NCI-H1048 (cell line): ENCODE measurements around the gene AQR.
"Not testable (repeated sequence)": the region's sequence is repeated elsewhere in the genome, so short reads cannot be mapped to it uniquely, and the experiment has no call there.

ENCODE experiments used
- DNase-seq: peaks from one replicate; lab custom pipeline; 2025; lab: John Stamatoyannopoulos, UW

AQR gene

DNA sequence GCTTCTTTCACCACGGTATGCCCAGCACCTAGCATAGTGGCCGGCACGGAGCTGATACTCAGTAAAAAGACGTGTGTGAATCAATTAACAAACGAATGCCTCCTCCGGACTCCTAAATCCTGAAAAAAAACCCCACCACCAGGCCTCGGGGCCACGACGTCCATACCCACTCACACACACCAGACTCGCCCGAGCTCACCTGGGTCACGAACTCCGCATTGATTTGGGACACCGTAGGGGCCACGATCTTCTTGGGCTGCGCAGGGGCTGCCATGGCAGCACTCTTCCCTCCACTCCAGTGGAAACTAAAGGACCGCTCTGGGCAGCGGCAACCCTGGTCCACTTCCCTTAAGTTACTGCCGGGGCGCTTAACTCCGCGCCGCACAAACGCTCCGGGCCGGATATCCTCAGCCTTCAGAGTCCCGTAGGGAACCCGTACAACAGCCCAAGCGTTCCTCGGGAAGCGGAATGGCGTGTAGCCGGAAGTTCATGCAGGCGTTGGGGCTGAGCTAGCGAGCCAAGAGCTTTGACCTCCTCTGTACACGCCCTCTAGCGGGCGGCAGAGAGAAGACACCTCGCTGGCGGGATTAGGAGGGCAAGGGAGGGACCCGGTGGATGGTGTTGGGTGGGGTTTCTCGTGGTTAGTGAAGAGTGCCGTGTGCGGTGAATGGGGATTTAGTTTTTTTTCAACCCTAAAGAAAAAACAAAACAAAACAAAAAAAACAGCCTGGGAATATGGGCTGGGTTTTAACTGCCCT, at the start of gene AQR:
AQR (minus strand) TSS at position 403 of the 758 bp plus-strand sequence; CDS start at position 274, 129 bp downstream.
- DNase-seq, result peak; percentile 85

DNA sequence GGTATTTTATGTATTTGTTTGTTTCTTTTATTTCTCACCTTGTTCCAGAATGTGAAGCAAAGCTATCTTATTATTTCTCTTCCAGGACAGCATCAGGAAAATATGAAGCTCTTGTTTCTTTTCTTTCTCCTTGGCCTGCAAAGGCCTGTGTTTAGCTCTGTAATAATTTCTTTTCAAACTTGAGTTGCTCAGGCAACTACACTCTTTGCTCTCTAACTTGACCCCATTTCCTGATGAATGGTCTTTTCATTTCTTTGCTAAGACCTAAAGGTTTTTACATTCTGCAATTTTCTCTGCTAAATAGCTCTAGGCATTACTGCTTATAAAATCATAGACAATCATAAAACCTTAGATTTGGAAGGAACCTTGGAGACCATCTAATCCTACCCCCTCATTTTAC, 44.7 kb upstream of the AQR start:
- no peak for DNase-seq

DNA sequence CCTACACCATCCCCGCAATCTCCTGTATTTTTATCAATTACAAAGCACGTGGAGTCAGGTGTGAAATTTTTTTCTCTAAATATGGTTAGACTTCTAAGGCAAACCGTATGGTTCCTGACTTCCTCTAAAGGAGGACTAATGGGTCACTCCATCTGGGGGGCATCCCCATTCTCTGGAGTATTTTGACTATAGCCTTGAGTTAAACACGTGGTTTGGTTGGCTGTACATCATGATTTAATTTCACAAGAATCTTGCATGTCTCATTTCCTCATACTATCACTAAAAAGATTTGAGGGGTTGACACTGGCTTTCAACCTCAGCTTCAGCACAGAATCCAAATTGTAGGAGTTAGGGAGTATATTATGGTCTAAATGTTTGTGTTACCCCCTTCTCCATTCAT, 43.8 kb upstream of the AQR start:
- no peak for DNase-seq

DNA sequence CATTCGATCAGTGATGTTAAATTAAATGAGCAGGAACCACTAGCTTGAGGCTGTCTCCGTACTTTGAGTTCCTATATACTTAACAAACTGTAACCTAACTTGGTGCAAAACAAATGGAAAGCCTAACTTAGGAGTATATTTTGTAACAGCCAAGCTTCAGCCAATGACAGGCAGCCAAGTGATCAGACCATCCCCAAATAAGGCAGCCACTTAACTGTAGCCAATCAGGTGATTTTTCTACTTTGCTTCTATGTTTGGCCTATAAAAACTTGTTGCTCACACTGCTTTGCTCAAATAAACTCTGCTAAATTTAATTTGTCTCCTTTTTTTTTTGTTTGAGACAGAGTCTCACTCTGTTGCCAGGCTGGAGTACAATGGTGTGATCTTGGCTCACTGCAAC, 37.9 kb upstream of the AQR start:
- DNase-seq, result no peak

DNA sequence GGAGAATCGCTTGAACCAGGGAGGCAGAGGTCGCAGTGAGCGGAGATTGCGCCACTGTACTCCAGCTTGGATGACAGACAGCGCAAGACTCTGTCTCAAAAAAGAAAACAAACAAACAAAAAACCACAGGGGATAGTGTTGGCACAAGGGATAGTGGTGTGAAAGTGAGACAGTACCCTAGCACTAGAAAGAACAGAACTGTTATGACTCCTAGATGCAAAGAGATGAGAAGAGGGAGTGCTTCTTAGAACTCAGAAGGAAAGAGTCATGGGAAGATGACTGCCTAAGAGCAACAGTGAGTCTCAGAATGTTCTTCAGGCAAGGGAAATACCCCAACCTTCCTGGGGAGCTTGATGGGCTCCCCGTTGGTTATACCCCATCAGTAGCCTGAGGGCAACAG, 36.4 kb upstream of the AQR start:
- no peak for DNase-seq

DNA sequence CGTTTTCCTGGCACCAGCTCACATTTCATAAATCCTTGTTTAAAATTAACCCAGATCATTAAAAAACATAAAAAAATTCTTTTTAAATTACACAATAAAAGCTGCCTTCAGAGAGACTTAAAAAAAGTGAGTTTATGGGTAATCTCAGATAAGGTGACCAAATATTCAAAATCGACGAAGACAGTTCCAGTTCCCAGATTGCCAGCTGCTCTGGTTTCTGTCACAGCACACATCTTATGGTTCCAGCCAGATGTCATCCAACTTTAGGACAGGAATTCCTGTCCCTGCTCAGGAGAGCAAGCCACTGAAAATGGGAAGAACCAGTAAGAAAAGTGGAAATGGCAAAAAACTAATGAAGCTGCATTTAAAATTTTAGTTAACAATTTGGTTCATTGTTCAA, 34.4 kb upstream of the AQR start:
- no peak for DNase-seq

DNA sequence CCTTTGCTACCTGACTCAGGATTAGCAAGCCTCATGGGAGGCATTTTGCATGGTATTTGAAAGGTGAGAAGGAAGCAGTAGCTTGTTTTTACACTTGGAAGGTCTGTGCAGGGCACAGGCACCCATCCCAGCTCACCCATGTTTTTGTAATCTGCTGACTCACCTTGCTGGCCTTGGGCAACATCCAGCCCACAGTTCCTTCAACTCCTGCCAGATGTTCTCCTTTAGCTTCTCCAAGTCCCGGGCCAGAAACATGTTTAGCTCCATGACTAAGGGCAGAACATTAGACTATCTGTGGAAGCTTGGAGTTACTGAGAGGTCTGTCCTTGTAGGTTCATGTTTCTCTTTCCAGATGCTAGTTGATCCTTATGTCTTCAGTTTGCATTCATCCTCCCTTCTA, 31.0 kb upstream of the AQR start:
- no peak for DNase-seq

DNA sequence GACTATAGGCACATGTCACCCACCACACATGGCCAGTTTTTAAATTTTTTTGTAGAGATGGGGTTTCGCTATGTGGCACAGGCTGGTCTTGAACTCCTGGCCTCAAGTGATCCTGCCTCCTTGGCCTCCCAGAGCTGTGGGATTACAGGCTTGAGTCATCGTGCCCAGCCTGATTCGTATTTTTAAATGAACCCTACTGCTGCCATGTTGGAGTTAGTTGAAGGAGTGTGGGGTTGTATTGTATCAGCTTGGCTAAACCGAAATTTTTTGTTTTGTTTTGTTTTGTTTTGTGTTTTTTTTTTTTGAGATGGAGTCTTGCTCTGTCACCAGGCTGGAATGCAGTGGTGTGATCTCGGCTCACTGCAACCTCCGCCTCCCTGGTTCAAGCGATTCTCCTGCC, 30.4 kb upstream of the AQR start:
- no peak for DNase-seq

DNA sequence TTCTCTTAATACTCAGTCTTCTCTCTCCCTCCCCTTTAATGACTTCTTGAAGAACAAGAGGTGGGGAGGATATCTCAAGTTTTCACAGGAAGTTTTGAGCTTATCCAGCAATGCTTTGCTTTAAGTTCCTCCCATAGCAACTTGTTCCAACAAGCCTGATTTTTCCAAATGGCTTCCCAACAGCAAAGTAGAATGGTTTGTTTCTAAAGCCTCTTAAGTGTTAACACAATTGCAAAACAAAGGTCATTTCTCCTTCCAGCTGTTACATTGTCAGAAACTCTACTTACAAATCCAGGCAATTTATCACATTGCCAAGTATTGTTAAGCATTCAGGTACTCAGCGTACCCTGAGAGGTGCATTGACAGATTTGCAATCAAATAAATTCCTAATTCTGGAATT, 25.4 kb upstream of the AQR start:
- no peak for DNase-seq

DNA sequence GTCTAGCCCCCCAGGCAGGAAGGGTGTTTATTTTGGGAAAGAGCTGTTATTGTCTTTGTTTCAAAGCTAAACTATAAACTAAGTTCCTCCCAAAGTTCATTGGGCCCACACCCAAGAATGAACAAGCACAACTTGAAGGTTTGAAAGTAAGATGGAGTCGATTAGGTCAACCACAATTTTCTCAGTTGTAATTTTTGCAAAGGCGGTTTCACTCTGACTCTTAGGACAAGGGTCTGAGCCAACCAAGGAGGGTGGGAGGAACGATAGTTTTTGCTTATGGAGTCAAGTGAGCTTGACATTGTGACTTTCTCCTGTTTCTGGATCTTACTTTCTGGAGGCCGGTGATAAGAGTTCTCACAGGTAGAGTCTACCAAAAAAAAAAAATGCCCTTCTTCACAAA, 24.3 kb upstream of the AQR start:
- DNase-seq, result no peak

DNA sequence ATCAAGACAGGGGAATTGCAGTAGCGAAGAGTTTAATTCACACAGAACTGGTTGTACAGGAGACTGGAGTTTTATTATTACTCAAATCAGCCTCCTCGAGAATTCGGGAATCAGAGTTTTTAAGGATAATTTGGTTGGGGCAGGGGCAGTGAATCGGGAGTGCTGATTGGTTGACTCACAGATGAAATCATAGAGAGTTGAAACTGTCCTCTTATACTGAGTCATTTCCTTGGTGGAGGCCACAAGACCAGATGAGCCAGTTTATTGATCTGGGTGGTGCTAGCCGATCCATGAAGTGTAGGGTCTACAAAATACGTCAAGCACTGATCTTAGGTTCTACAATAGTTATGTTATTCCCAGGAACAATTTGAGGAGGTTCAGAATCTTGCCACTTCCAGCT, 23.9 kb upstream of the AQR start:
- no peak for DNase-seq

DNA sequence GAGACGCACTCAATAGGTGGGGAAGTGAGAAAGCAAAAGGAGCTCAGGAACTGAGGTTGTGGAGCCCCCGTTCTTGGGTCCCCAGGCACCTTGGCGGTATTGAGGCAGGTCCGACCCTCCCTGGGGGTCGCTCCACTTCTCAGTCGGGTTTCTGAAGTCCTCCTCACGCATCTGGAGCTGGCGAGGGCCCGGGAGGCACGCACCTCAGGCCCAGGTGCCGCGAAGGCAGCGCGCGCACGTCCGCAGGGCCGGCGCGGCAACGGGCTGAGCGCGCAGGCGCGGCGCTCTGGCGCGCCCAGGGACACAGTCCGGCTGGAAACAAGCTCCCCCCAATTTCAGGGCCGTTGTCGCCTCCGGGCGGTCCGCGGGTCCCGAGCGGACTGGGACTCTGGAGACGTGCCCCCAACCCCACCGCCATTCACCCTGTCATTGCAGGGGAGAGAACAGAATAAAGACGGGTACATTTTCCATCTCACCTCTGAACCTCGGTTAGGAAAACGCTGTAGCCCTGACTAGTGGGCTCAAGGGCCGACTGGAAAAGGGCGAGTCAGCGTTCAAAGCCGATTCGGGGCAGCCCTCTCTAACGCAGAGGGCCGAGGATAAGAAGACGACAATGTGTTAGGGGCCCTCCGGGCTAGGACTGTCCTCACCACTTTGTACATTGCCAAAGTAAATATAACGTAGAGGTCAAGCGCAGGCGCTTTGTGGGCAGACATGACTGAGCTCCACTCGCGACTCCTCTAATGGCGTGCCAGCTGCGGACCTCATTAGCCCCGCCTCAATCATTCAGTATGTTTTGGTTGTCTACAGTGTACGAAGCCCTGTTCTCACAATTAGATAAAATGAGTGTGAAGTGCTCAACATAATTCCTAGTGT, 18.7 kb upstream of the AQR start, which contains the start of gene ZNF770:
ZNF770 (minus strand) TSS at position 261 of the 876 bp plus-strand sequence. CDS start 4,853 bp downstream, outside the sequence.
- no peak for DNase-seq

DNA sequence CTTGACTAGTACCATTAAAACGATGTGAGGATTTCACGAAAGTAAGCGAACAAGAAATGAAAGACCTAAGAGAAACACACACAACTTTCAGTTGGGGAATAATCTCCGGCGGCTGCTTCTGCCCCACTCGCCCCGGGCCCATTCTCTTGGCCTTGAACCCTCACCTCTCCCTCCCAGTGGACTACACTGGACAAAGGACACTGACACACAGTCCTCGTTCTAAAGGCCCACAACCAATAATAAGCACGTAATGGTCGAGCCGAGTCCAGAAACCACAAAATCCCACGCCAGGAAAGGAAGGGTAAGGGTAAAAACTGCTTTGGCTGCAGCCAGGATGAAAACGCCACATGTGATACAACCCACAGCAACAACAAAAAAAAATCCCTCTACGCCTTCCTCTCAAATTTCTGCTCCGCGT, 18.1 kb upstream of the AQR start:
- DNase-seq, result no peak

DNA sequence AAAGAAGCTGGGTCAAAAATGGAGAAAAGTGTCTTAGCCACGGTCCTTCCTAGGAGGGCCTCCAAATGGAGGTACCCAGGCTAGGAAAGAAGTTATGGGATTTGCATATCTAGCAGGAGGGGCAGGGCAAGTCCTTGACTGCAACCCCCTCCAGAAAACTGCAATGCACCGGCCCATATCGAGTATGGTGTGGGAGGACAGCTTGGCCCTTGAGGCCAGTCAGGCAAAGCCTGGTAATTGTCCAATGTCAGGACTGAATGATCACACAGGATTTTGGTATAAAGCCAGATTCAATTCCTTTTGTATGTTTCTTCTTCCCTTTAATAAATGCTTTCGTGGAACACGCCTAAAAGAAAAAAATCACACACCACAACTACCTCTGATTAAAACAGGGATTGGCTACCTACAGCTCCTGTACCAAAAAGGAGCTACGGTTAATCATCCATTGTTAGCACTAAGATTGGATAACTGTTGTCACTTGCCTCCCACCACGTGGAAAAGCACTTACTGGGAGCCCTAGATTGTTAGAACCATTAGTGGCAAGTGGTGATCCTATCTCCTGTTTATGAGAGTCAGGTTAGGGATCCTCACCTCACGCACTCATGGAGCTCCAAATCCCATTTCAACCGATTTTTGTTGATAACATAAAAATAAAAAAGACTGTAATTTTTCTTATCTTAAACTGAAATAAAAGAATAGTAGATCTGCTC, 17.4 kb upstream of the AQR start:
- no peak for DNase-seq

DNA sequence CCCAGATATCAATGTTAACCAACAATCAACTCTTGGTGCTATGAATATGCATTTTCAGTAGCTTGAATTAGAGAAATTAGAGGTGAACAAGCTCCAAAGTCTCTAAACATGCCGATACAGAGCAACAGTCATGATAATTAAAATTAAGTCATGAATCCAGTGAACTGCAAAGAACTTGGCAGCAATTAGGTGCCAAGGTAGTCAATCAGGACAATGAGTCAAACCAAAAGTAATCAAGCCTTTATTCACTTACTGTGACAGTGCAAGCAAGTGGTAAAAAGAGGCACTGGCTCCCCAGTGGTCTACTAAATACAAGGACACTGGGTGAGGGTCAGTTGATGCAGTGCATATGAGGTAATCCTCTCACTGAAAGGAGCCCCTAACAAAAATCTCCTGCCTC, 16.8 kb upstream of the AQR start:
- no peak for DNase-seq

DNA sequence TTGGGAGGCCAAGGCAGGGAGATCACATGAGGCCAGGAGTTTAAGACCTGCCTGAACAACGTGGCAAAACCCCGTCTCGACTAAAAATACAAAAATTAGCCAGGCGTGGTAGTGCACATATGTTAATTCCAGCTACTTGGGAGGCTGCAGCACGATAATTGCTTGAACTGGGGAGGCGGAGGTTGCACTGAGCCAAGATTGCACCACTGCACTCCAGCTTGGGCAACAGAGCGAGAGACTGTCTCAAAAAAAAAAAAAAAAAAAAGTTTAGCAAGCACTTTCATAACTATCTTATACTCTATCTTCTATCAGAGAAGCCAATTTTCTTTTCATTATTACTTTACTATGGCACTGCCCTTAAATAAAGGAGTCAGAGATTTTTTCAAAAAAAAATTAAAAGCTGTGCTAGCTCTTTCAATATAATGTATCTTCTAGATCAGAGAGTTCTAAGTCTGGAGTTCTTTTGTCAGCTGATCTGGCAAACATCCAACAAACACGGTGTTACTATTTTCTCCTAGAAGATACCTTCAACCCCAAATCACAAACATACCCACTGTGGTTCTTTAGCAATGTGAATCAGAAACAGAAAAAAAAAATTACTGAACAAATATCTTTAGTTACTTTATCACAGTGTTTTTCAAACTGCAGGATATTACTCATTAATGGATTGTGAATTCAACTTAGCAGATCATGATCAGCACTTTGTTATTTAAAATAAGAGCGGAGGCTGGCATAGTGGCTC, 15.5 kb upstream of the AQR start:
- DNase-seq, result no peak

DNA sequence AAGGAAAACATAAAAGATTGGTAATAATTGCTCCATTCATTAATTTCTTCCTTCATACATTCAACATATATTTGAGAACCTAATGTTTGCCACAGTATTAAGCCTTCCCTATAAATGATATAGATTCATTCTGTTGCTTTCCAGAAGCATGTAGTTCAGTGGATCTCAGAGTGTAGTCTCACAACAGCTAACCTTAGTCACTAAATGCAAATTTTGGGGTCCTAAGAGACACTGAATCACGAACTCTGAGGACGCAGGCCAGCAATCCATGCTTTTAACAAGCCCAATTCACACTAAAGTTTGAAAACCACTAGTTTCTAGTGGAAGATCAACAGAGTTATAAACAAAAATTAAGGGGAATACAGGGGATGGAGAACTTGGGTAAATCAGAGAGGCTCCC, 7.2 kb upstream of the AQR start:
- no peak for DNase-seq

DNA sequence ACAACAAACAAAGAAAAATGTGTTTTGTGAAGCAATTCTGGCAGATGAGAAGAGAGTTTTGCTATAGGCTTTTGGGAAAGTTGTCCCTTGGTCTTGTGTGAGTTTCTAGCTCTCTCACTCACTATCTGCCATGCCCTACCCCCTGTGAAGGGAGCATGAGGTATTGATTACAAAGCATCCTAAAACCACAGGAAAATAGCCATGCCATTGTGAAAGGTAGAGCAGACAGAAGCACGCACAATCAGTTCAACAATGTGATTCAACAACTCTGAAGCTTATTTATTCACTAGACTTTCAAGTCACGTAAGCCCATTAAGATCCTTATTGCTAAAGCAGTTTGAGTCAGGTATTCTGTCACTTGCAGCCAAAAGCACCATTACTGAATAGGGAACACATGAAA, 6.5 kb upstream of the AQR start:
- DNase-seq, result no peak

DNA sequence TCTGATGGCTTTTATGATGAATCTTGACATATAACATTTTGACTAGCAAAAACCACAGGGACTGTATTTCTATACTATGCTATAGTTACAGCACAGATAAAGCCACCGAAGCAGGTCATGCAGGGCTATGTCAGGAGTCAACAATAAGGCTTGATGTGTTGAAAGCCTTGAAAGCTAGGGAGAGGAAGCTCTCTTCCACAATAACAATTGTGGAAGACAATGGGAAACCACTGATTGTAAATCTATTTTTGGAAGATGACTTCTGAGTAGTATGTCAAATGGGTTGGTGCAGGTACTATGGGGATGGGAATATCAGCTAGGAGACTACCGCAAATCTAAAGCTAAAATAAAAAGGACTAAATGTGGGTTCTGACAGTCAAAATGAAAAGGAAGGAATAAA, 4.0 kb upstream of the AQR start:
- DNase-seq, result no peak

DNA sequence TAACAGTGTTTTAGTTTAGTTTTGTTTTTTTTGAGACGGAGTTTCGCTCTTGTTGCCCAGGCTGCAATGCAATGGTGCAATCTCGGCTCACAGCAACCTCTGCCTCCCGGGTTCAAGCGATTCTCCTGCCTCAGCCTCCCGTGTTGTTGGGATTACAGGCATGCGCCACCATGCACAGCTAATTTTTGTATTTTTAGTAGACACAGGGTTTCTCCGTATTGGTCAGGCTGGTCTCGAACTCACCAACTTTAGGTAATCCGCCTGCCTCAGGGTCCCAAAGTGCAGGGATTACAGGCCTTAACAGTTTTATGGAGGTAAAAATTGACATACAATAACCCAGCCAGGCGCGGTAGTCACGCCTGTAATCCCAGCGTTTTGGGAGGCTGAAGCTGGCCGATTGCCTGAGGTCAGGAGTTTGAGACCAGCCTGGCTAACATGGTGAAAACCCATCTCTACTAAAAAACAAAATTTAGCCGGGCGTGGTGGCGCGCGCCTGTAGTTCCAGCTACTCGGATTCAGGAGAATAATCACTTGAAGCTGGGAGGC, 629 bp upstream of the AQR start:
- DNase-seq, result not testable (repeated sequence)

DNA sequence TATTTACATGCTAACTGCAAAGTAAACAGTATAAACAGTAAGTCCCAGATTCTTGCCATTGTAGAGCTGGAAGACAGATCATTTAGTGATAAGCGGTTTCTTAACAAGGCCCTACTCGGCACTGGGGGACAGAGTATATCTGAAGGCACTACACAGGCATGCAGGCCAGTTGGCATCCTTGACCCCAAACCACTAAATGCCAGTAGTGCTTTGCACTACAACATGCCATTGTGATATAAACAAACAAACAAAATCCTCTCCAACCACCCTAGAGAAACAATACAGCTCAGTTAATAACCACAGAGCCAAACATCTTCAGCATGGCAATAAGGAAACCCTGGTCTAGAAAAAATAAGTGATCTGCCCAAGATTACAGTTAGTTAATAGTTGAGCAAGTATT, 5.3 kb downstream of the AQR start:
- DNase-seq, result no peak

DNA sequence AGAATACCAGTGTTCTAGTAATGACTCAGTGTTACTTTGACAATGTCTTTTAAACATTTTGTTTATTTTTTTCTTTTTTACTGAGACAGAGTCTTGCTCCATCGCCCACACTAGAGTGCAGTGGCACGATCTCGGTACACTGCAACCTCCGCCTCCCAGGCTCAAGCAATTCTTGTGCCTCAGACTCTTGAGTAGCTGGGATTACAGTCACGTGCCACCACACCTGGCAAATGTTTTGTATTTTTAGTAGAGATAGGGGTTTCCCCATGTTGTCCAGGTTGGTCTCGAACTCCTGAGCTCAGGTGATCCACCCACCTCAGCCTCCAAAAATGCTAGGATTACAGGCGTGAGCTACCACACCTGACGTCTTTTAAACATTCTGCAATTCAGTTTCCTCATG, 15.7 kb downstream of the AQR start:
- no peak for DNase-seq
